ENCODE results near the gene ANKRD33B. TPM values are rescaled to one million over a fixed set of nuclear protein-coding genes. Genes with fewer than 3 reads are reported as not detected.
"Not testable (repeated sequence)": the region's sequence is repeated elsewhere in the genome, so short reads cannot be mapped to it uniquely, and the experiment has no call there.

Gene ANKRD33B
- polyA plus RNA-seq, 3 donors, result 1.6 to 2.1 (median 1.7) TPM

GRCh38 chr5:10556289-10556807 is 7.5 kb upstream of the ANKRD33B start:
- no peak for DNase-seq

- DNase-seq, result no peak
Measured at GRCh38 chr5:10556893-10557746, 6.8 kb upstream of the ANKRD33B start.

DNA sequence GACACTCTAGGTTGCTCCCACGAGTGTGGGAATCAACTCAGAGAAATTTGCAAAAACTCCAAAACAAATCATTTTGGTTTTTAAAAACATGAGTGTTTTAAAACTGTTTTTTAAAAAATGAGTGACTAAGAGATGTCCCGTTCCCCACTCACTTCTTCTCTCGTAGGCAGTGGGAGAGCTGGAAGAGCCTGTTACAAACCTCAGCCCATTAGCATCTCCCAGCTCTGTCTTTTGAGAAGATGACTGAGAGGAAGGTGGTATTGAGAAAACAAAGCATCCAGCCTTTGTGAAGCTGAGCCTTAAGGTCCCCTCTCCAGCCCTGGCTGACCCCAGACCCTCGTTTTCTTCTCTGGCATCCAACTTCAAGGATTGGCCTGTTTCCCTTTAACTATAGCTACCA is 4.7 kb upstream of the ANKRD33B start:
- no peak for DNase-seq

DNA sequence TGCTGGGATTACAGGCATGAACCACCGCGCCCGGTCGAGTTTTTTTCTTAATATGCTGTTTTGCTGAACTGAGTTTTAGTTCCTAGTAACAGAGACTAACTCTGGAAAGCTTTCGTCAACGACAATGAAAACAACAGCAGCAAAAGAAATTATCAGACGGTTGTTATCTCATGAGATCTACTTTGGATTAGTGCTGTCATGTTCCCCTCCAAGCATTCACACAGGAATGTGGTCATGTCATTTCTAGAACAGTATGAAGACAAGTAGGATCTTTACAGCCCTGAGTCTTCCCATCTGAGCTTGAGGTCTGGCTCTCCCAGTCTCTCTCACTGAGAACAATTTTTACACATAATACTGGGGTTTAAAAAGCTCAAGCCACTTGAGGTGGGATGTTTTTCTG is 4.0 kb upstream of the ANKRD33B start:
- DNase-seq, result no peak

- no peak for DNase-seq
Measured at GRCh38 chr5:10562201-10563109, 1.4 kb upstream of the ANKRD33B start.

- peak; percentile 16 for DNase-seq
Measured at GRCh38 chr5:10563110-10563944, 543 bp upstream of the ANKRD33B start.

GRCh38 chr5:10564838-10565784 is 1.2 kb downstream of the ANKRD33B start:
- no peak for DNase-seq

- DNase-seq, result no peak
Measured at GRCh38 chr5:10565785-10566542, 2.1 kb downstream of the ANKRD33B start.

GRCh38 chr5:10566543-10567068 is 2.7 kb downstream of the ANKRD33B start:
- no peak for DNase-seq

DNA sequence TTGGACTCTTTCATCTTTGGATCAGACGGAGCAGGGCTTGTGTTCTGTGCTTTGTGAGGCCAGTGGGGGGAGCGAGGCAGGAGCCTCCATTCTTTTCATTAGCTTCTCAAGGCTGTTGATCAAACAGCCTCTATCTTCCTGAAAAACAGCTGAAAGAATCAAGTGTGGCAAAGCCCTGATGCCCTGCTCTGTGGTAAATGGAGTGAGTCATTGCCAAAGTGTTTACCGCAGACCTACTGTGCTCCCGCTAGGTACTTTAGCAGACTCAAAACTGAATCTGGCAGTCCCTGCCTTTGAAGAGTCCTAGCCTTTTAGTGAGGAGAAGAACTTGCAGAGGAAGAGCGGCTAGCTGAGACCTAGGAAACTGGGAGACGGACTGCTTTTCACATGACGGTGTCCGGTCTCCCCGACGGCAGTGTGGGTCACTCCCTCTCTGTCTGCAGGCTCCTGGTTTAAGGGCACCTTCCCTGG is 3.3 kb downstream of the ANKRD33B start:
- DNase-seq, result no peak

GRCh38 chr5:10567781-10568321 is 4.0 kb downstream of the ANKRD33B start:
- DNase-seq, result no peak

DNA sequence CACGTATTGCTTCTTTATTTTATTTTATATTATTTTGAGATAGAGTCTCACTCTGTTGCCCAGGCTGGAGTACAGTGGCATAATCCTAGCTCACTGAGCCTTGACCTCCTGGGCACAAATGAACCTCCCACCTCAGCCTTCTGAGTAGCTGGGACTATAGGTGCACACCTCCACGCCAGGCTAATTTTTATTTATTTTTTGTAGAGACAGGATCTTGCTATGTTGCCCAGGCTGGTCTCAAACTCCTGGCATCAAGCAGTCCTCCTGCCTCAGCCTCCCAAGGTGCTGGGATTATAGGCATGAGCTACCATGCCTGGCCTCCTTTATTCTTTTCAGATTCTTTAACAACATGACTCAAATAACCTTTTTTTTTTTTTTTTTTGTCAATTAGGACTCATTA is 6.7 kb downstream of the ANKRD33B start:
- not testable (repeated sequence) for DNase-seq

GRCh38 chr5:10572451-10572850 is 8.6 kb downstream of the ANKRD33B start:
- no peak for DNase-seq

DNA sequence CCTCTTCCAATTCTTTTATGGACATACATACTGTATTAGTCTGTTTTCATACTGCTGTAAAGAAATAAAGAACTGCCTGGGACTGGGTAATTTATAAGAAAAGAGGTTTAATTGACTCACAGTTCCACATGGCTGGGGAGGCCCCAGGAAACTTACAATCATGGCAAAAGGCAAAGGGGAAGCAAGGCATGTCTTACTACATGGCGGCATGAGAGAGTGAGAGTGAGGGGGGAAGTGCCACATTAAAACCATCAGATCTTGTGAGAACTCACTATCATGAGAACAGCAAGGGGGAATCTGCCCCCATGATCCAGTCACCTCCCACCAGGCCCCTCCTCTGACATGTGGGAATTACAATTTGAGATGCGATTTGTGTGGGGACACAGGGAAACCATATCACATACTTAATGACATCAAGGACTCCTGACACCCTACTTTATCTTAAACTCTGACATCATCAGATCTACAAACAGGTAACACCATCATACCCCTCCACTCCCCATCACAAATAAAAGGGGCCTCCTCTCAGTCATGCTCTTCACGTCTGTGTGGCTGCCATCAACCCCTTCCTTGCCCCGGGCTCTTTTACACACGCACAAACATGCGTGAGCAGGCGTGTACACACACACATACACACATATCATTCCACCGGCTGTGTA is 9.7 kb downstream of the ANKRD33B start:
- DNase-seq, result no peak

DNA sequence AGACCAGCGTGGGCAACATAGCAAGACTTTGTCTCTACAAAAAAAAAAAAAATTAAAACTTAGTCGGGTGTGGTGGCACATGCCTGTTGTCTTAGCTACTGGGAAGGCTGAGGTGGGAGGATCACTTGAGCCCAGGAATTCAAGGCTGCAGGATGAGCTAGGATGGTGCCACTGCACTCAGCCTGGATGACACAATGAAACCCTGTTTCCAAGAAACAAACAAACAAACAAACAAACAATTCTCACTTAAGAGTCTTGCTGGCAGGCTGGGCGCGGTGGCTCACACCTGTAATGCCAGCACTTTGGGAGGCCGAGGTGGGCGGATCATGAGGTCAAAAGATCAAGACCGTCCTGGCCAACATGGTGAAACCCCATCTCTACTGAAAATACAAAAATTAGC is 11.0 kb downstream of the ANKRD33B start:
- not testable (repeated sequence) for DNase-seq

GRCh38 chr5:10576121-10576789 is 12.4 kb downstream of the ANKRD33B start:
- no peak for DNase-seq

DNA sequence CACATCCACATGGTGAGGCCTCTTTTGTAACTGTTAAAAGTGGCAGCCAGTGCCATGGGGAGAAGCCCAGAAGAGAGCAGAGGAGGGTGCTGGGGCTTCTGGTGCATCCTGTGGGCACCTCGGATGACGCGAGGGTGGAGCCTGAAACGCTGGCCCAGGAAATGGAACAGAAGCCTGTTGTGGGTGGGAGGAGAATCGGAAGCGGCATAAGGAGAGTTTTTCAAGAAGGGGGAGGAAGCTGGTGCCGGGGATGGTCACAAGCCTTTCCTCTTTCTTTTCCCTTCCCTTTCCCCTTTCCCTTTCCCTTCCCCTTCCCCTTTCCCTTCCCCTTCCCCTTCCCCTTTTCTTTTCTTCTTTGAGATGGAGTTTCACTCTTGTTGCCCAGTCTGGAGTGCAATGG is 12.9 kb downstream of the ANKRD33B start:
- DNase-seq, result no peak

Data from renal pelvis (tissue), 4 donors.